ENCODE data around the gene KCNN3.

The KCNN3 gene

DNA sequence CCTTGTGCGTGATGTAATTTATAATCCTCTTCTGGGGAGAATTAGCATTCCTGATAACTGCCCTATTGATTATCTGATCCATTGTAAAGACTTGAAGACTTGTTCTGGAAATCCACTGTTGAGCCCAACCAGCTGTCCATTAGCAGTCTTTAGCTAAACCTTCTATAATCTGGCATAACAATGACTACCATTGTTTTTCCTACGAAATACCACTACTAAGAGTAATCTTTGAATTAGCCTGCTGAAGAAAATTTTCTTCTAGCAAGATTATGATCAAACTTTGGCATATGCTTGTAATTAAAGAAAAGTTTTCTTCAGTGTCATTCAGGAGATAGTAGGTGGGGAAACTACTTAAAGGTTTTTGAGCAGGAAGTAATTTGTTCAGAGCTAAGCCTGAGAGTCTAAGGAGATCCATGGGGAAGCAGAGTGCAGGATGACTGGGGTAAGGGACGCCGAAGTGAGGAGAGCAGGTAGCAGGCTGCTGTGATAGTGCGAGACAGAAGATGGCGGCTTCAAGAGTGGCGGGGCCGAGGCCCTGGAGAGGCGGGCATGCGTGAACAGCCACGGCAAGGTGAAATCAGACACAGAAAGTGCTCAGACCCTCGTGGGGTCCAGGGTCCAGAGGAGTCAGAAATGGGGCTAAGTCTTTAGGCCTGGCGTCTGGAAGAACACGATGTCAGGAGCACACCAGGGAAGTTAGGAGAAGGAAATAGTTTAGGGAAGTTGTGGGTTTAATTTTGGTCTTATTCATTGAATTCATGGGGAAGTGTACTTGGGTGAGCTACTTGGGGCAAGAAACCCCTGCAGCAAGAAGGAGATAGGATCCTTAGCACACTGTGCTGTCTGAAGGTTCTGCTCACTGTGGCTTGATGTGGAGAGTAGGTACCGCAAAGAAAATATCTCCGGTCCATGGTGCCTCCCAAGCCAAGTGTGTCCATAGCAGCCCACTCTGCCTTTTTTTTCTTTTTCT, 149.5 kb downstream of the KCNN3 start:
- Histone ChIP-seq H3K4me2 (ENCODE audit: low read length) (no peak overlapping the region), H3K9ac (no peak overlapping the region), H3K36me3 (ENCODE audit: control insufficient read depth, insufficient read depth, low read length) (no peaks in the 10 kb centered on the region), H3K27me3 (ENCODE audit: control insufficient read depth, insufficient read depth, low read length) (no peaks in the 10 kb centered on the region), H3K9me3 (ENCODE audit: control insufficient read depth, low read length) (no peaks in the 10 kb centered on the region), H2AFZ (no peak overlapping the region), H3K79me2 (no peaks in the 10 kb centered on the region), H3K27ac (no peak overlapping the region), H3K4me1 (no peaks in the 10 kb centered on the region), H3K4me3 (ENCODE audit: low read depth, low read length) (no peak overlapping the region)
- TF ChIP-seq, protein P1, sequence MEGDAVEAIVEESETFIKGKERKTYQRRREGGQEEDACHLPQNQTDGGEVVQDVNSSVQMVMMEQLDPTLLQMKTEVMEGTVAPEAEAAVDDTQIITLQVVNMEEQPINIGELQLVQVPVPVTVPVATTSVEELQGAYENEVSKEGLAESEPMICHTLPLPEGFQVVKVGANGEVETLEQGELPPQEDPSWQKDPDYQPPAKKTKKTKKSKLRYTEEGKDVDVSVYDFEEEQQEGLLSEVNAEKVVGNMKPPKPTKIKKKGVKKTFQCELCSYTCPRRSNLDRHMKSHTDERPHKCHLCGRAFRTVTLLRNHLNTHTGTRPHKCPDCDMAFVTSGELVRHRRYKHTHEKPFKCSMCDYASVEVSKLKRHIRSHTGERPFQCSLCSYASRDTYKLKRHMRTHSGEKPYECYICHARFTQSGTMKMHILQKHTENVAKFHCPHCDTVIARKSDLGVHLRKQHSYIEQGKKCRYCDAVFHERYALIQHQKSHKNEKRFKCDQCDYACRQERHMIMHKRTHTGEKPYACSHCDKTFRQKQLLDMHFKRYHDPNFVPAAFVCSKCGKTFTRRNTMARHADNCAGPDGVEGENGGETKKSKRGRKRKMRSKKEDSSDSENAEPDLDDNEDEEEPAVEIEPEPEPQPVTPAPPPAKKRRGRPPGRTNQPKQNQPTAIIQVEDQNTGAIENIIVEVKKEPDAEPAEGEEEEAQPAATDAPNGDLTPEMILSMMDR (IDR thresholded peaks at IDR 0.05), result no peak

DNA sequence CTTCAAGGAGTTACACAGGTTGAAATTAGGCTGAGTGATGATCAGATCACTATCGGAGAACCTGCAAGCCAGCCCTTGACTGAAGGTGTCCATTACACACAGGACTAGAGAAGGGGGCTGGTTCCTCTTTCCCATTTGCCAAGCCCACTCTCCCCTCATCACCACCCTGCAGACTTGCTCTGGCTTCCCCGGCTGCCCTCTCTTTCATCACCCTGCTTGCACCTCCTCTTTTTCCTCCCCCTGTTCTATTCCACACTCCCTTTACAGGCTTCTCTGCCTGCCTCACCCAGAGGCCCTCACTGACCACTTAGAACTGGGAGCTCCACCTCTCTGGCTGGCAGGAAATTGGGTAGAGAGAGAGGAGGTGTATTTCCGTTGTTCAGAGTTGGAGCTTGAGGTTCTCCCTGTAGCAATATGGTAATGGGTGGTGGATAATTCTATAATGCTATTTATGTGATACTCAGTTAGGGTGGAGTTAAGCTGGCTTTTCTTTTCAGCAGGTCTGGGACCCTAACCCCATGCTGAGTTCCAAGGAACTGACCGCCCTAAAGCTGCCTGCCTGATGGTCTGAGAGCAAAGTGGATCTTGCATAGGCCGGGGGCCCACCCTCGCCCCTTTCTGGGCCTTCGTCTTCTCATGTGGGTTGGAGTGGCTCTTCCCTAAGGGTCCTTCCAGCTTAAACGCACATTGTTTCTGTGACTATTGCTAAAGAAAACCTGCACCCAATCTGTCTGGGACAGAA, 150.3 kb downstream of the KCNN3 start:
- H3K4me2 ChIP-seq (ENCODE audit: low read length), result no peak overlapping the region
- H3K27me3 ChIP-seq (ENCODE audit: control insufficient read depth, insufficient read depth, low read length), result no peaks in the 10 kb centered on the region
- no peak overlapping the region for H3K9ac ChIP-seq
- H3K9me3 ChIP-seq (ENCODE audit: control insufficient read depth, low read length), result no peaks in the 10 kb centered on the region
- no peaks in the 10 kb centered on the region for H3K36me3 ChIP-seq (ENCODE audit: control insufficient read depth, insufficient read depth, low read length)
- H3K4me3 ChIP-seq (ENCODE audit: low read depth, low read length), result no peak overlapping the region
- TF ChIP-seq, protein P1 (IDR thresholded peaks at IDR 0.05), result no peak
- no peaks in the 10 kb centered on the region for H3K4me1 ChIP-seq
- no peaks in the 10 kb centered on the region for H3K79me2 ChIP-seq
- no peak overlapping the region for H3K27ac ChIP-seq
- H2AFZ ChIP-seq, result no peak overlapping the region

DNA sequence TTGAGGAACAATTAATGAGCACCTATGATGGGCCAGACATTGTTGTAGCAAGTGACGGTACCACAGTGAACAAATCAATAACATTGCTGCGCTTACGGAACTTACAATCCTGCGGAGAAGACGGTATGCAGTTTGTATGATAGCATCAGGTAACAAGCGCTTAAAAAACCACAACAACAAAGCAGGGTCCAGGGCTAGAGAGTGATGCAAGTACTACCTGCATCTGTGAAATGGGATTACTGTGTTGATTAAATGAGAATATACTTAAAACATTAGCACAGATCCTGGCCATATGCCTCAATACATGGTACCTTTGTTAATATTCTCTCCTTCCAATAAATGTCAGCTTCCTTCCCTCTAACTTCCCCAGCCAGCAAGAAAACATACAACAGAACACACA, 151.5 kb downstream of the KCNN3 start:
- Histone ChIP-seq H3K4me3 (ENCODE audit: low read depth, low read length) (no peak overlapping the region), H3K27me3 (ENCODE audit: control insufficient read depth, insufficient read depth, low read length) (no peaks in the 10 kb centered on the region), H3K9ac (no peak overlapping the region), H3K27ac (no peak overlapping the region), H3K4me1 (no peaks in the 10 kb centered on the region), H3K79me2 (no peaks in the 10 kb centered on the region), H2AFZ (no peak overlapping the region), H3K4me2 (ENCODE audit: low read length) (no peak overlapping the region), H3K9me3 (ENCODE audit: control insufficient read depth, low read length) (no peaks in the 10 kb centered on the region), H3K36me3 (ENCODE audit: control insufficient read depth, insufficient read depth, low read length) (no peaks in the 10 kb centered on the region)
- TF ChIP-seq, protein P1 (IDR thresholded peaks at IDR 0.05), result no peak

DNA sequence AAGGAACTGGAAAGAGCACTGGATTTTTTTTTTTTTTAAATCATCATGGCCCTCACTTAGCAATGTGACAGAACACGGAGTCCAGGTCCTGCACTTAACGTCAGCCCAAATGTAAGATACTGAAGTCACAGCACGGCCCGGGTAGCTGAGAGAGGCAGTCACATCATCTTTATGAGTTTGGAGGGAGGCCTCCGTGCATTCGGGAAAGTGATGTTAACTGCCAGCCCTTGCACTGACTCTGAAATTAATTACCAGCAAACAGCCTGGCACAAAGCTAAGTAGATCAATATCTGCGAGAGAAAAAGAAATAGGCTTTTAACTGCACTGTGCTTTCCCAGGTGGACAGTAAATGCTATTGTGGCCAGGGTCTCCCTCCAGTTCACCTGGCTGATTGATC, 152.6 kb downstream of the KCNN3 start:
- no peak overlapping the region for H2AFZ ChIP-seq
- no peak overlapping the region for H3K9ac ChIP-seq
- H3K4me1 ChIP-seq, result no peaks in the 10 kb centered on the region
- H3K27me3 ChIP-seq (ENCODE audit: control insufficient read depth, insufficient read depth, low read length), result no peaks in the 10 kb centered on the region
- H3K36me3 ChIP-seq (ENCODE audit: control insufficient read depth, insufficient read depth, low read length), result no peaks in the 10 kb centered on the region
- no peaks in the 10 kb centered on the region for H3K79me2 ChIP-seq
- TF ChIP-seq, protein P1 (IDR thresholded peaks at IDR 0.05), result no peak
- no peak overlapping the region for H3K4me2 ChIP-seq (ENCODE audit: low read length)
- H3K27ac ChIP-seq, result no peak overlapping the region
- H3K4me3 ChIP-seq (ENCODE audit: low read depth, low read length), result no peak overlapping the region
- H3K9me3 ChIP-seq (ENCODE audit: control insufficient read depth, low read length), result no peaks in the 10 kb centered on the region
